Smooth muscle cell (in vitro differentiated cells): Measurements from ENCODE around the gene A1BG. TPM values are rescaled to one million over a fixed set of nuclear protein-coding genes. Genes with fewer than 3 reads are reported as not detected.
A peak's percentile ranks its signal among the peaks of the same experiment; 100 is the strongest.

Source experiments
- DNase-seq: peaks from one replicate; lab custom pipeline; 2025; ENCODE audit not compliant: unreplicated experiment; lab: John Stamatoyannopoulos, UW
- H2AFZ ChIP-seq: fragments of 200-600 bp; sonication (generic); 2 replicates; pipeline ENCODE4 v1.6.0; 2016; ENCODE audit warnings: antibody characterized with exemption, low read depth, mild to moderate bottlenecking
- H3F3A ChIP-seq: fragments of 200-600 bp; sonication (generic); 2 replicates; pipeline ENCODE4 v1.6.0; 2017; ENCODE audit warnings: antibody characterized with exemption, low read depth
- H3K27ac ChIP-seq: fragments of 200-600 bp; sonication (generic); 2 replicates; pipeline ENCODE4 v1.5.1; 2016; ENCODE audit warnings: low read depth, mild to moderate bottlenecking
- H3K27me3 ChIP-seq: fragments of 200-600 bp; sonication (generic); 2 replicates; pipeline ENCODE4 v1.6.1; 2016; ENCODE audit warnings: low read depth, mild to moderate bottlenecking
- H3K36me3 ChIP-seq: fragments of 200-600 bp; sonication (generic); 2 replicates; pipeline ENCODE4 v1.5.1; 2016; ENCODE audit warnings: low read depth
- H3K4me1 ChIP-seq: fragments of 200-600 bp; sonication (generic); 2 replicates; pipeline ENCODE4 v1.5.1; 2016; ENCODE audit warnings: low read depth
- H3K4me2 ChIP-seq: fragments of 200-600 bp; sonication (generic); 2 replicates; pipeline ENCODE4 v1.6.0; 2016; ENCODE audit warnings: mild to moderate bottlenecking
- H3K4me3 ChIP-seq: fragments of 200-600 bp; sonication (generic); 2 replicates; pipeline ENCODE4 v1.5.1; 2016; ENCODE audit warnings: mild to moderate bottlenecking
- H3K79me2 ChIP-seq: fragments of 200-600 bp; sonication (generic); 2 replicates; pipeline ENCODE4 v1.6.0; 2016; ENCODE audit warnings: low read depth, mild to moderate bottlenecking
- H3K9ac ChIP-seq: fragments of 200-600 bp; sonication (generic); 2 replicates; pipeline ENCODE4 v1.6.0; 2016; ENCODE audit warnings: low read depth
- H3K9me3 ChIP-seq: fragments of 200-600 bp; sonication (generic); replicated peaks from 2 replicates; pipeline ENCODE4 v1.5.1; 2016; ENCODE audit warnings: low read depth
- H4K20me1 ChIP-seq: fragments of 200-600 bp; sonication (generic); 2 replicates; pipeline ENCODE4 v1.6.0; 2016; ENCODE audit warnings: low read depth
- CTCF ChIP-seq: fragments of 200-600 bp; sonication (generic); IDR thresholded peaks from 2 replicates; pipeline ENCODE4 v1.5.1; 2017; ENCODE audit warnings: borderline replicate concordance, mild to moderate bottlenecking, antibody characterized with exemption; ENCODE audit not compliant: insufficient read depth, poor library complexity, severe bottlenecking
- WGBS: methylation state at CpG from one replicate; pipeline ENCODE4 v1.1.7; 2016; ENCODE audit warnings: low lambda C conversion rate; 5-methylcytosine and 5-hydroxymethylcytosine counted together
- polyA plus RNA-seq: library from polyadenylated mRNA; unstranded; fragments of >200 nt; fragmentation: Nextera tagmentation; extraction: Ambion mirVana; gene quantifications from 2 replicates; pipeline ENCODE4 v1.2.1, GENCODE V29; 2016
- total RNA-seq: library from RNA; depleted of rRNA; stranded (reverse); fragments of >200 nt; gene quantifications from 2 replicates; pipeline ENCODE4 v1.2.3, GENCODE V29; 2014

A1BG gene
- total and polyA plus RNA-seq, 2 experiments from 2014 or later = 77.8 to 133 TPM

GRCh38 chr19:58334691-58335249 lies 18.5 kb downstream of the A1BG start:
- peaks cover 6% of the 10 kb centered on the region for H4K20me1 ChIP-seq
- H3K79me2 ChIP-seq = peaks cover 4% of the 10 kb centered on the region
- no peak overlapping the region for H3K27ac ChIP-seq
- no peak overlapping the region for H2AFZ ChIP-seq
- TF ChIP-seq CTCF = no peak
- H3K9me3 ChIP-seq = no peaks in the 10 kb centered on the region
- no peak overlapping the region for H3K9ac ChIP-seq
- no peak overlapping the region for H3K4me3 ChIP-seq
- H3K36me3 ChIP-seq = no peaks in the 10 kb centered on the region
- WGBS = 96% methylated on average over 19 of the region's 19 CpGs
- H3K27me3 ChIP-seq = no peaks in the 10 kb centered on the region
- DNase-seq = no peak
- peaks cover 8% of the 10 kb centered on the region for H3F3A ChIP-seq
- no peak overlapping the region for H3K4me2 ChIP-seq
- no peaks in the 10 kb centered on the region for H3K4me1 ChIP-seq

GRCh38 chr19:58332697-58333096 lies 20.6 kb downstream of the A1BG start:
- TF ChIP-seq CTCF = no peak
- DNase-seq = no peak
- Histone ChIP-seq H4K20me1 (peaks cover 6% of the 10 kb centered on the region), H3K9ac (no peak overlapping the region), H3K79me2 (peaks cover 22% of the 10 kb centered on the region), H3F3A (peaks cover 10% of the 10 kb centered on the region), H3K4me1 (peaks cover 3% of the 10 kb centered on the region), H3K27me3 (no peaks in the 10 kb centered on the region), H3K27ac (no peak overlapping the region), H3K9me3 (no peaks in the 10 kb centered on the region), H3K4me3 (no peak overlapping the region), H3K36me3 (no peaks in the 10 kb centered on the region), H2AFZ (no peak overlapping the region), H3K4me2 (no peak overlapping the region)
- 96% methylated on average over 1 of the region's 1 CpG for WGBS

- no peak for DNase-seq
- peaks cover 33% of the 10 kb centered on the region for H3K79me2 ChIP-seq
- no peaks in the 10 kb centered on the region for H3K27me3 ChIP-seq
- H3K9me3 ChIP-seq = no peaks in the 10 kb centered on the region
- peak overlapping the region; percentile 46 for H3K4me2 ChIP-seq
- WGBS = 72% methylated on average over 4 of the region's 4 CpGs
- peaks cover 5% of the 10 kb centered on the region for H3K4me1 ChIP-seq
- H3K9ac ChIP-seq = no peak overlapping the region
- H4K20me1 ChIP-seq = peaks cover 6% of the 10 kb centered on the region
- H3K4me3 ChIP-seq = no peak overlapping the region
- H3K27ac ChIP-seq = peak overlapping the region; percentile 62
- peaks cover 10% of the 10 kb centered on the region for H3F3A ChIP-seq
- TF ChIP-seq CTCF = no peak
- H3K36me3 ChIP-seq = no peaks in the 10 kb centered on the region
- no peak overlapping the region for H2AFZ ChIP-seq
These were observed 22.8 kb downstream of the A1BG start for GRCh38 chr19:58330458-58330857.

- Histone ChIP-seq H3F3A (peaks cover 10% of the 10 kb centered on the region), H3K79me2 (peaks cover 47% of the 10 kb centered on the region), H3K9me3 (no peaks in the 10 kb centered on the region), H3K9ac (no peak overlapping the region), H3K4me2 (no peak overlapping the region), H4K20me1 (peaks cover 10% of the 10 kb centered on the region), H3K36me3 (no peaks in the 10 kb centered on the region), H2AFZ (no peak overlapping the region), H3K4me3 (no peak overlapping the region), H3K27ac (no peak overlapping the region), H3K27me3 (no peaks in the 10 kb centered on the region), H3K4me1 (peaks cover 5% of the 10 kb centered on the region)
- TF ChIP-seq CTCF = no peak
- no peak for DNase-seq
- 30% methylated on average over 10 of the region's 10 CpGs for WGBS
These were observed 24.3 kb downstream of the A1BG start for GRCh38 chr19:58328999-58329398.
